CD4-positive, alpha-beta T cell treated with Interleukin-17A for 4 hours (primary cell): Measurements from ENCODE around the gene MCFD2.
"Not testable (repeated sequence)": the region's sequence is repeated elsewhere in the genome, so short reads cannot be mapped to it uniquely, and the experiment has no call there.

ENCODE experiments used
- DNase-seq: peaks from one replicate; pipeline ENCODE4 v3.0.0-alpha.2; 2020; ENCODE audit warnings: mixed read lengths

MCFD2 gene

DNA sequence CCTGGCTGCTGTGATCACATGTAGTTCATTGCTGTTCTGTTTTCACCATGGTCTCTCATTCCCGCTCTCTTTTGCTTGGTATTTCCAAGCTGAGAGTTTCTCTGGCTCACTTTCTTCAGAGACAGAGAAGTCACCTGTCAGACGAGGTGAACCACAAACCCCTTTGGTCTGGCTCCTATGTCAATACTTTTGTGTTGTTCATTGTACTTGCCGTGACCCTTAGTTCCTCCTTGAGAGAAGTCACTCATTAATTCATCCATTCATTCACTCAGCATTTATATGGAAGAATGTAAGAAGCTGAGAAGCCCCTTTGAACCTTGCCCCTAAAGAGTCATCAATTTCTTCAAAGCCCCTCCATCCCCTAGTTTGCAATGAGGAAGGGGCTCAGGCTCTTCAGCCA lies 15.2 kb downstream of the MCFD2 start:
- DNase-seq, result no peak

DNA sequence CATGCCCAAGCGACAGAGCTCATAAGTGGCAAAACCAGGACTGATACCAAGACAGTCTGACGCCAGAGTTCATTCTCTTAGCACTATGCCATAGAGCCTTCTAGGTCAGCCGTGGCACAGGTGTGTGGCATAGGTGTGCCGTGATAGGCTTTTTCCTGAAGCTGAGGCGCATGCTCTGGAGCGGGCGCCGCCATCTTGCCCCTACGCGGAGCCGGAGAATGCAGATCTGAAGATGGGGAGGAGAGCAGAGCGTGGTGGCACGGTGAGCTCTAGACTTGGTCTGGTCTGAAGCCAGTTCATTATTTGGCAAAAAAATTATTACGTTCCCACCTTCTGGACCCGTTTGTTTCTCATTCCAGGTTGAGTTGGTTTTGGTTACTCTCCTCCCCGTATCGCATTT lies 16.6 kb downstream of the MCFD2 start:
- no peak for DNase-seq

DNA sequence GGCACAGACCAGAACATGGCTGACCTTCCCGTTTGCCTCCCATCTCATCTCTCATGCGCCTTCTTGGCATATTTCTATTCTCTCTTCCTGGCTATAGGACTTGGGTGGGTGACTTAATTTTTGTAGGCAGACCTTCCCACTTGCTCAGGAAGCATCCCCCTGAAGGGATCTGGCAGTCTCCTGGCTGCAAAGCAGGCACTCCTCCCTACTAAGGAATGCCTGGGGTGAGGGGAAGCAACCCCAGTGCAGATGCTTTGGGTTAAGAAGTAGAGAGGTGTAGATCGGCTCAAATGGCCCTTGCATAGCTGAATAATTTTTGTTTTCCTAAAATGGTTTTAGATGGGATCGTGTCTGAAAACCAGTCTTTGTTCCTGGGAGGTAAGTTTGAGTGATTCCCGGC lies 17.6 kb downstream of the MCFD2 start:
- no peak for DNase-seq

DNA sequence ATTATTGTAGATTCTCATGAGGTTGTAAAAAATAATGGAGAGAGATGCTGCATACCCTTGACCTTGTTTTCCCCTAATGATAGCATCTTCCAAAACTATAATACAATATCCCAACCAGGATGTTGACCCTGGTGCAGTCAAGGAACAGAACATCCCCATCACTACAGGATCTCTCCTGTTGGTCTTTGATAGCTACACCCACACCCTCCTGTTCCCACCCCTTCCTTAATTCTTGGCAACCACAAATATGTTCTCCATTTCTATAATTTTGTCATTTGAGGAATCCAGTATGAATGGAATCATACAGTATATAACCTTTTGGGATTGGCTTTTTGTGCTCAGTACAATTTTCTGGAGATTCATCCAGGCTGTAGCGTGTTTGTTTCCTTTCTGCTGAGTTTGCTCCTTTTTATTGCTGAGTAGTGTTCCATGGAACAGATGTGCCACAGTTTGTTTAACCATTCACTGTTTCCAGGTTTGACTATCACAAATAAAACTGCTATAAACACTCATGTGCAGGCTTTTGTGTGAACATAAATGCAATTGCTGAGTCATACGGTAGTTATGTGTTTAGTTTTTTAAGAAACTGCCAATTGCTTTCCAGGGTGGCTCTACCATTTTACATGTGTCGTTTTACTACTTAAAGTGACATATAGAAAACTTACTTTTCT lies 22.2 kb downstream of the MCFD2 start:
- no peak for DNase-seq

DNA sequence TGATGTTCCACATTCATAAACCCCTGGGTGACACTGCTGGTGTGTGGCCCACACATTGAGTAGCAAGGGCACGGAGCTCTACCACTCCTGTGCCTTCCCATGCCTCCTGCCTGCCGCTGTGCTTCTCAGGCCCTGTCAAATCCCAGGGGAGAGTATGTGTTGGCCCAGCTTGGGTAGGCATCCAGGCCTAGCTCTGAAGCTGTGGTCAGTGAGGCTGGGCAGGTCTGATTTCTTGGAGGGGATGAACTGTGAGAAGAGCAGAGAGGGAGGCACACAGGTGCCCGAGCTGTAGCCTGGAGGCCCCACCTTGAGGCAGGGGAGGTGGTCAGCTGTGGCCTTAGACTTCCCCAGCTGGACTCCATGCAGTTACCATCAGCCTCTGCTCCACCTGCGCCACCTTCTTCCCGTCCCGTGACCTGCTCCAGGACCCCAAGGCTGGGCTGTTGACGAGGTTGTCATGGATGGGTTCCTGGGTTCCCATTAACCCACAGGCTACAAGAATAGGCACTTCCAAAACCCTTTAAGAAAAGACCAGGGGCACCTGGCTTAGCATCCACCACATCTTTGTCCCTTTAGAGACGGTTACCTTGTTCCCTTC lies 23.6 kb downstream of the MCFD2 start:
- no peak for DNase-seq

DNA sequence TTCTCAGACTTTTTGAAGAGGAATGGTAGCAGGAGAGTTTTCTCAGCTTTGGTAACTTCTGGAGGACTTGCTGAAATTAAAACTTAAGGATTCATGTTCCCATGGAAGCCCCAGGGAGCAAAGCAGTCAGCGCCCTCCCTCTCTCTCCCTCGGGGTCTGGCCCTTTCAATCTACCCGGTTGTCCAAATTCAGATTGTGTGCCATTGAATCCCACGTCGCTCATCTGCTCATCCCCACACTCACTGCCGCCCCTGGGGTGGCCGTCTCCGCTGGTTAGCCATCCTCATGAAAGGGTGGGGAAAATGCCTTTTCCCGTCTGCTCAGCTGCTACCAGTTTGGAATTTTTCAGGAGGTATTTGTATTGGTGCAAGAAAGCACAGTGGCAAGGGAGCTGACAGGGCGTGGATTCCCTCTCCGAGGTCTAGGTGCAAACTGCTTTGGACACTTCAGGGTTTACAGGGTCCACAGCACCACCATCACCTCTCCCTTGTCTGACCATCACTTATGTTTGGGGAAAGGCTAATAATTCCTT lies 27.1 kb downstream of the MCFD2 start:
- DNase-seq, result no peak

DNA sequence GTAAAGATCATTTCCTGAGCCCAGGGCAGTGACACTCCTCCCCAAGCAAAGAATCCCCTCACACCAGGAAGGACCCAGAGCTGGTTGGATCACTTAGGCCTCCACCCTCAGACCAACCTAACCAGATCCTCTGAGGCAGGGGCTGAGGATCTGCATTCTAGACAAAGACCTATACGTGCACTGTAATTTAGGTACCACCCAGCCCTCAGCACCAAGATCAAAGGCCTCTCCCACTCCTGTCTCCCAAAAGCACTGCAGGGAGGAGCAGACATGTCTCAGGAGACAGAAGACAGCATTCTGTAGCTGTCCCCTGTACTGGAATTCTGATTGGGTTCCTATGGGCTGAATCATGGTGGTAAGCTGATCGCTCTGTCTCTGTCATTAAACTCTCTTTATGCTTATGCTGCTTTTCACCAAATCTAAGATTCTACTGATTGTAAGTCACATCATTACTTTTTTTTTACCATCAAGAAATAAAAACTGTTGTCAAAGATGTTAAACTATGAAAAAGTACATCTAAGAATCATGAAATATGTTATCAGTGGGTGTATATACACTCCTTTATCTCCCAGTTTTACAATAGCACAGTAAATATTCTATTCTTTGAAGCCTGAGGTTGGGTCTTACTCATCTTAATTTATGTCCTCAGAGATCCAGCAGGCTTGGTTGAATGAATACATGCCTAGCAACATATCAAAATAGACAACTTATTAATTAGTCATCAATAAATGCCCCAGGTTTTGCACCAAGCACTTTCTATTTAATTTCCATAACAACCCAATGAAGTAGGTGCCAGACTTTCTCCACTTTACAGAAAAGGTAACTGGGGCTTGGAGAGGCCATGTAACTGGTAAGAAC lies 28.3 kb downstream of the MCFD2 start:
- no peak for DNase-seq

DNA sequence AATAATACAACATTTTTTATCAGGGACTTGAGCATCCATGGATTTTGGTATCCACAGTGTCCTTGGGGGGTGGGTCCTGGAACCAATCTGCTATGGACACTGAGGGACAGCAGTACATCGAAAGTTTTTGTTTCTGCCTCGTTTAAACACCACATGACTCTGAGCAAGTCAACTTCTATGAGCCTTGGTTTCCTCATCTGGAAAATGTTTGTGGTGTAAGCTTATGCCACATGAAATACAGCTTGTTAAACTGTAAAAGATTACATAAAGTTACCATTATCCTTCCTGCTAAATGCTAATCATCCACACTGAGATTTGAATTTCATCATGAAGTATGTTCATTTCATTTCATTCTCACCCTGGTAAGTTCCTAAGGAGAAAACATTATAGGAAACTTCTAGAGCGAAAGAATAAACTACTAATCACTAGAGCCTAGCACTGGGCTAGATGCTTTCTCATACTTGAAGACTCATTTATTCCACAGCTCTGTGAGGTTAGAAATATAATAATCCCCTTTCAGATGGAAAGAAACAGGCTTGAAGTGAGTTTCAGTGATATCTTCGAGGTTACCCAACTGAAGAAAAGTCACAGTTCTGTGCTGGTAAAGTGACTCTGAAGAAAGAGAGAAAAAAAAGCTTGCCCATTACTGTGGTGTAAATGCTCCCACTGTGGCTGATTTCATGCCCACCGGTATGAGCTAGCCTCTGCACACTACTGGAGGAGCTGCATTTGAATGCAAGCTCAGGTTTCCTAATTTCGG lies 29.2 kb downstream of the MCFD2 start:
- DNase-seq, result no peak

DNA sequence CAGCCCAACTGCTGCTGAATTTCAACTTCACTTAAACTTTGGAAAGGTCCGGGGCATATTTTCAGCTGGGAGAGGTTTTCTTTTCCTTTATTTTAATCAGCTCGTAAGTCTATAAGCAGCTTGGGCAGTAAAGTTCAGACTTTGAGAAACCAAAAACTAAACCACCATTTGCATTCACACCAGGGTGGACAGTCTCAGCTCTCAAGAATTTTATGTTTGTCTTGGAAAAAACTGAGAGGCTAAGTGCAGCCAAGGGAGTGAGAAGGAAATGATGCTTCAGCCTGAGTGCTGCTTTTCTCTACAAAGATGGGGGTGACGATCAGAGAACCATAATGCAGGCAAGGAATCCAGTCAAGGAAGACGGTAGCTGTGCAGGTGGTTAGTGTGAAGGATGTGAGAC lies 30.2 kb downstream of the MCFD2 start:
- no peak for DNase-seq

DNA sequence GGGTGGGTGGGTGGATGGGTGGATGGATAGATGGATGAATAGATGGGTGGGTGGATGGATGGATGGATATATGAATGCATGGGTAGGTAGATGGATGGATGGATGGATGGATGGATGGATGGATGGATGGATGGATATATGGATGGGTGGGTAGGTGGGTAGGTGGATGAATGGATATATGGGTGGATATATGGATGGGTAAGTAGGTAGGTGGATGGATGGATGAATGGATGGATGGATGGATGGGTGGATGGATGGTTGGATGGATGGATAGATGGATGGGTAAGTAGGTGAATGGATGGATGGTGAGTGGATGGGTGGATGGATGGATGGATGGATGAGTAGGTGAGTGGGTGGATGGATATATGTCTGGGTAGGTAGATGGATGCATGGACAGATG lies 36.1 kb downstream of the MCFD2 start:
- no peak for DNase-seq

DNA sequence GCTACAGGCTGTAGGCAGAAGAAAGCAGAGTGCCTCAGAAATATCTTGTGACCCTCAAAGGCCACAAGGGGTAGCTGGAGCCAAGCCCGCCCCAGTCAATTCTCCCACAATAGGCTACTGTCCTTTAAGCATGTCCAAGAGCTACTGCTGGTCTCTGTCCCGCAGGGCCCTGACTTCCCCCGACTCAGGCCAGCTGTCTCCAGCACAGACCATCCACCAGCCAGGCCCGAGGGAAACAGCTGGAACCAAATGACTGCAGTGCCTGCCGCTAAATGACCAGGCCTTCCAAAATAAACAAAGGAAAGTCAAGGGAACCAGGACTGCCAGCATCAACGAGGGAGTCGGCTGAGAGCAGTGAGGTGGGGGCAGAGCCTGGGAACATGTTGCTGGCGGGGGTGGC lies 36.7 kb downstream of the MCFD2 start:
- no peak for DNase-seq

DNA sequence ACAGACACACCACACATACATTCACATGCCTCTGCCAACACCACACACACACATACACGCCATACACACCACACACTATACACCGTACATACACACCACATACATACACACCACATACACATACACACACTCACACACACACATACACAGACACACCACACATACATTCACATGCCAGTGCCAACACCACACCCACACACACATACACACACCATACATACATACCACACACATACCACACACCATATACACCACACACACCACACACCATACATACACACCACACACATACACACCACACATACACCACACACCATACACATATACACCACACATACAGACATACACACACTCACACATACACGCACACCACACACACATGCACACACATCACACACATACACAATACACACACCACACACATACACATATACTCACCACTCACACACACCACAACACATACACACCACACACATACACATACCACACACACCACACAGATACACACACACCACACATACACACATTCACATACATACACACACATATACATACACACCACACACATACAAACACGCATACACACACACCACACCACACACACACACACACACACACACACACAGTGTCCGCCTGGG lies 37.2 kb downstream of the MCFD2 start:
- no peak for DNase-seq

DNA sequence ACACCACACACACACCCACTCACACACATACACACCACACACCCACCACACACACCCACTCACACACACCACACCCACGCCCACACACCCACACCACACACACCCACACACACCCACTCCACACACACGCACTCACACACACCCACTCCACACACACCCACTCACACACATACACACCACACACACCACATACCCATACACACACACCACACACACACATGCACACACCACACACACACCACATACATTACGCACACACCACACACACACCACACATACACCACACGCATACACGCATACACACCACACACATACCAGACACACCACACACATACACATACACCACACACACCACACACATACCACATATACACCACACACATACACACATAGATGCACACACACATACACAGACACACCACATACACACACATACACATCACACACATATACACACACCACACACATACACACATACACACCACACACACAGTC lies 37.9 kb downstream of the MCFD2 start:
- DNase-seq, result no peak

DNA sequence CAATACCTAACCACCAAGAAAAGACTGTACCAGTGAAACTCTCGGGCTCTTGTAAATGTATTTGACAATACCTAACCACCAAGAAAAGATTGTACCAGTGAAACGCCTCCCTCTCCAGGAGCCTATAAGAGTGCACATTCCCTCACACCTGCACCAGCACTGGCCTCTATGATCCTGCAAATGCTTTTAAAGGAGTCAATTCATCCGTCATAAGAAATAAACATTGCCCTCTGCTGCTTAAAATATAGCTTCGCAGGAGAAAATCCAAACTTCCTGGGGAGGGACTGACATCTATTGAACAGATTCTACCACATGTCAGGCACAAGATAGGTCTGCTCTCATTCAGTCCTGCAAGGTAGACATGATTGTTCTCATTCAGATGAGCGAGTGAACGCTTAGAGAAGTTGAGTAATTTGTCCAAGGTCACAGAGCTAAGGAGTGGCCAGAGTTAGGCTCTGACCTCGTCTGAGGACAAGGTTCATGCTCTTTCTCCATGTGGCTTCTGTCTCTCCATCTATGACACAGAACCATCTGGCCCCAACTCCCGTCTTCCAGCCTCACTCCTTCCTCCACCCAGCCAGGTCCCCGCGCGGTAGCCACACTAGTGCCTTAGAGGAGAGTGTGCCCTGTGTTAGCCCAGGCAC lies 38.7 kb downstream of the MCFD2 start:
- no peak for DNase-seq

DNA sequence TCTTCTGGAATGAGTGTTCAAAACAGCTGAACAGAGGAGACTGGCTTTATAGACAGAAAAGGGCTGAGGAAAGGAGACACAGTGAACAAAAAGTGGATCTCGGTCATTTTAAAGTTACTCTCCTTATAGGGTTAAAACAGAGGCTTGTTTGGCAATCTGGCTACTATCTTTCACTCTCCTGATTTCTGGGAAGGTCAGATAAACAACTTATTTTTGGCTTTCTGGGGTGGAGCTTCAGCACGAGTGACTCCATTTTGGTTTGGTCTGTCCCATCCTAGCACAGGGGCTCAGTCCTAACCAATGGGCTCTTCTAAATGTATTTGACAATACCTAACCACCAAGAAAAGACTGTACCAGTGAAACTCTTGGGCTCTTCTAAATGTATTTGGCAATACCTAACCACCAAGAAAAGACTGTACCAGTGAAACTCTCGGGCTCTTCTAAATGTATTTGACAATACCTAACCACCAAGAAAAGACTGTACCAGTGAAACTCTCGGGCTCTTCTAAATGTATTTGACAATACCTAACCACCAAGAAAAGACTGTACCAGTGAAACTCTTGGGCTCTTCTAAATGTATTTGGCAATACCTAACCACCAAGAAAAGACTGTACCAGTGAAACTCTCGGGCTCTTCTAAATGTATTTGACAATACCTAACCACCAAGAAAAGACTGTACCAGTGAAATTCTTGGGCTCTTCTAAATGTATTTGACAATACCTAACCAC lies 39.5 kb downstream of the MCFD2 start:
- not testable (repeated sequence) for DNase-seq

DNA sequence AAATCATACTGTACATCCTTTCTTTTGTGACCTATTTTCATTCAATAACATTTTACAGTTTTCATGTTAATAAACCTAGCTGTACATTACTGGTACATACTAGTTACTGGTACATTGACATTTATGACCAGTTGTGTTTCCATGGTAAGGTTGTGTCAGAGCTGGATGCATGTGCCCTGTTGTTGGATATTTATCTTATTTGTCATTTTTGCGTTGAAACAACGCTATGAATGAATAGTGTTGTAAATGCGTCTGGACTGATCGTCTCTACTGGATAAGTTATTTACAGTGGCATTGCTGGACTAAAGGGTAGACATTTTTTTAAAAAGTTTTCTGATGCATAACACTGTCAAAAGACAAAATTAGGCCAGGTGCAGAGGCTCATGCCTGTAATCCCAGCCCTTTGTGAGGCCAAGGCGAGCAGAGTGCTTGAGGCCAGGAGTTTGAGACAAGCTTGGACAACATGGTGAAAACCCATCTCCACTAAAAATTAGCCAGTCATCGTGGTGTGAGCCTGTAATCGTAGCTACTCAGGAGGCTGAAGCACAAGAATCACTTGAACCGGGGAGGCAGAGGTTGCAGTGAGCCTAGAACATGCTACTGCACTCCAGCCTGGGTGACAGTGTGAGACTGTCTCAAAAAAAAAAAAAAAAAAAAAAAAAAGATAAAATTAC lies 40.2 kb downstream of the MCFD2 start:
- DNase-seq, result no peak

DNA sequence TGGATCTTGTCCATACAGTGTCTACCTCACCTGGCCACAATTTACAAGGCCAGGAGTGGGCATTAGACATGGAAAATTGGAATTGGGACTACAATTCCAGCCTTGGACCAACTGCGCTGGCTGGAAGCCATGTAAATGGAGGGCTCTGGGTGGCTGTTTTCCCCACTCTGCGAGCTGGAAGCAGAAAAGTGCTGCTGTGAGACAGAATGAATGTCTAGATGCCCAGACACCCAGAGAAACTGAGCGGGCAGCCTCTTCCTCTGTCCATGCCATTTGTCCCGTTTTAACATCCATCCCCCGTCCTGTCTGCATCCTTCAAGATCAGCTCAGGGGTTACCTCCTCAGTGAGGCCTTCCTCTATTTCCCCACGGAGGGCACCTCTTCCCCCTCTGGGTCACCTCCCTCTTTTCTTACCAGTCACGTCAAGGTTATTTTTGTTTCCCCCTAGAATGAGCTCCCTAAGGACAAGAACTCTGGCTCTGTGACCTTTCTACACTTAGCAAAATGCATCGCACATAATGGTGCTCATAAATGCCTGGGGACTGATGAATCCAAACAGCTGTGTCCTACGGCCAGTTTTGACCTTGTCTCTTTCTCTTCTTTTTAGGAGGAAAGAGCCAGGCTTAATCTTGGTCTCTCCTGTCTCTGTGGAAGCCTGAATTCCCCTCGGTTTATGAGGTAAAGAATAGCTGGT lies 41.2 kb downstream of the MCFD2 start:
- DNase-seq, result no peak

DNA sequence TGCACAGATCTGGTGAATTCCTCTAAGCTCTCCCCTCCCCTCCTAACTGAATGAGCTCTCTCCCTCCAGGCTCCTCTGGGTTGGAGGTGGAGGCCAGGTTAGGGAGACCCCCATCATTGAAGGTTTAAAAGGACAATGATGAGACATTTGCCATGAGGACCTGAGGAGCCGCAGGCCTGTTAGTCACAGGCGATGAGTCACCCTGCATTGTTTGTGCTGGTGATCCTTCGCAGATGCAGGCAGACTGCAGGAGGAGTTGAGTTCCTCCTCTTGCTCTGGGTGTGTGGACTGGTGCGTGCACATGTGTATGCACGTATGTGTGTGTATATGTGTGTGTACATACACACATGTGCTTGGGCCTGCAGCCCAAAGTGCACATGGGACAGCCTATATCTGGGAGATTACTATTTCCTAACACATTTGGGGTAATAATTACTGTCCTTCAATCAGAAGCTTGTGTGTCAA lies 42.0 kb downstream of the MCFD2 start:
- DNase-seq, result peak; percentile 28

DNA sequence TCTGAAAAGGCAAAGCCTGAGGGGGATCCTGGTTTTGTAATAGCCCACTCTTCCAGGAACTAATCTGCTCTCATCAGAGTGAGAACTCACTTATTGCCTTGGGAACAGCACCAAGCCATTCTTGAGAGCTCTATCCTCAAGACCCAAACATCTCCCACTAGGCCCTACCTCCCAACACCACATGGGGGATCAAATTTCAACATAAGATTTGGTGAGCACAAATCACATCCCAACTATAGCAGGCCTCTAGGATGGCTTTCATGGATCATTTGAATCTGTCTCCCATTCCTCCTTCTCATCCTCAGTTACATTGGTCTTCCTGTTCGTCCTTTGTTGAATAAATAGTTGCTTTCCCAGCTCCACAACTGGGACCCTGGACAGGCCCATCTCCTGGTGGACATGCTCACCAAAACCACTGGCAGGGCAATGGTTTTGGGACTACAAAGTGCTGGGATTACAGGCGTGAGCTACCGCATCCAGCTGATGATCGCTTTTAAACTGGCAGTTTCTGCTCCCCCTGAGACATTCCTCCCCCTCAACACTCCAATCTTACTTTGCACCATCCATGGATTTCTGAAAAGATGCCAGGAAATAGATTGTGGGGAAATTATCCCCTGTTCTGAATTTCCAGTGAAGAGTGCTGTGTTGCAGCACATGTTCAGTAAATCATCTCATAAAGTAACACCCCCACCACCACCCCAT lies 42.6 kb downstream of the MCFD2 start:
- DNase-seq, result no peak
